HCT116 (cell line): Measurements from ENCODE around the gene ZNF699.

Experiments
- CEBPB ChIP-seq: IDR thresholded peaks from 2 replicates; pipeline ENCODE4 v1.6.1; 2012; ENCODE audit warnings: low read depth
- CTCF ChIP-seq, 3 experiments: fragments of 200-600 bp in 1 of 3; sonication (generic) in 1 of 3; IDR thresholded peaks in 2 of 3; conservative IDR thresholded peaks in 1 of 3; 2 replicates each; pipeline ENCODE4 v1.5.1; 2012 to 2017; ENCODE audit warnings: low read depth in 2 of 3, low read length in 2 of 3, antibody characterized with exemption in 1 of 3, borderline replicate concordance in 1 of 3, control low read depth in 1 of 3, mild to moderate bottlenecking in 1 of 3, mixed read lengths in 1 of 3, mixed run types in 1 of 3, moderate library complexity in 1 of 3; ENCODE audit not compliant: insufficient read depth in 1 of 3
- MAX ChIP-seq: IDR thresholded peaks from 2 replicates; pipeline ENCODE4 v1.6.1; 2012
- POLR2A ChIP-seq: IDR thresholded peaks from 2 replicates; pipeline ENCODE4 v1.7.0; 2011; ENCODE audit warnings: borderline replicate concordance; ENCODE audit not compliant: insufficient read depth, insufficient read length; ENCODE audit errors: extremely low read depth
- POLR2AphosphoS5 ChIP-seq: IDR thresholded peaks from 2 replicates; pipeline ENCODE4 v1.6.1; 2011; ENCODE audit warnings: mild to moderate bottlenecking, low read depth, low read length, moderate library complexity
- RAD21 ChIP-seq: IDR thresholded peaks from 2 replicates; pipeline ENCODE4 v1.6.1; 2012; ENCODE audit warnings: low read depth, mild to moderate bottlenecking
- REST ChIP-seq: IDR thresholded peaks from 2 replicates; pipeline ENCODE4 v1.6.1; 2012; ENCODE audit warnings: low read depth
- SP1 ChIP-seq: IDR thresholded peaks from 2 replicates; pipeline ENCODE4 v1.6.1; 2012; ENCODE audit warnings: low read depth

- no peak for TF ChIP-seq SP1
- no peak for TF ChIP-seq MAX
- no peak for TF ChIP-seq POLR2AphosphoS5
- TF ChIP-seq CTCF (IDR thresholded peaks at IDR 0.05 in 2 of 3, conservative IDR thresholded peaks at IDR 0.05 in 1 of 3; ENCODE audit: borderline replicate concordance in 1 of 3, insufficient read depth in 1 of 3, low read depth in 2 of 3, low read length in 2 of 3), result no peak
- no peak for TF ChIP-seq REST
- TF ChIP-seq POLR2A, result no peak
- no peak for TF ChIP-seq RAD21
- TF ChIP-seq CEBPB, result no peak
Observed at GRCh38 chr19:9348253-9348652, 38.6 kb upstream of the ZNF699 start.
